ENCODE data around the gene SLC35F6. TPM values are rescaled to one million over a fixed set of nuclear protein-coding genes. Genes with fewer than 3 reads are reported as not detected.
A peak's percentile ranks its signal among the peaks of the same experiment; 100 is the strongest.

The SLC35F6 gene
- total and polyA plus RNA-seq, 9 of the 15 experiments (the other 6 are each of a cell fraction or from before 2014, with no cell fraction given), result 11.9 to 47.3 (median 22.5) TPM

DNA sequence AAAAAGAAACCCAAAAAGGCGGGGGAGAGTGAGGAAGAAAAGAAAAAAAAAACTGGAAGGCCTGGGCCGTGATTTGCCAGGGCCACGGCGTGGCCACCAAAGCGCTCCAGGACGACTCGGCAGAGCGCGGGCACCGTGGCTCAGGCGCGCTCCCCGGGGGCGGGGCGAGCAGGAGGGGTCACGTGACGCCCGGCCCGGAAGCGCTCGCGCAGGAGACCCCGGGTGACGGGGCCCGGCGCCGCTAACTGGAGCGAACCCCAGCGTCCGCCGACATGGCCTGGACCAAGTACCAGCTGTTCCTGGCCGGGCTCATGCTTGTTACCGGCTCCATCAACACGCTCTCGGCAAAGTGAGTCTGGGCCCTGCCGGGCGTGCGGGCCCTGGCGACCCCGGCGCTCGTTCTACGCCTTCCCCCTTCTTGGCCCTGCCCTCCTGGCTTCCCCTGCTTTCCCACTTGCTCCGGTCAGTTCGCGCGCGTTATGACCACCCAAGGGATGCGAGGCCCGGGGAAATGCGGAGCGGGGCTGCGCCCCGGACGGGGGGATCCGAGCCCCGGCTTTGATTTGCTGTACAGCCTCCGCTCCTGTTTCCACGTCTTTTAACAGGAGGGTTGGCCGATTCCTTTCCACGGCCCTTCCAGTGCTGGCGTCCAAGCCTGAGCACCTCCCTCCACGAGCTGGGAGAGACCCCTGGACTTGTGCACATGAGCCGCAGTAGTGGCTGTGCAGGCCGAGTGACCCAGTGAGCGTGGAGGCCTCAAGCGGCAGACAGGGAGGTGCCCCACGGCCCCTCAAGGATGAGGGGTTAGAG, at the start of gene SLC35F6 (continued):
- TF ChIP-seq SAP30 (IDR thresholded peaks at IDR 0.05; ENCODE audit: borderline replicate concordance, insufficient read depth, low read depth, low read length, poor library complexity, severe bottlenecking) (peak; percentile 93), TGIF2 (CRISPR knock-in tag; IDR thresholded peaks at IDR 0.05) (peak; percentile 78; the same call in 1 of the 2 replicates), KDM2B (CRISPR knock-in tag; IDR thresholded peaks at IDR 0.05) (0 out of 2 replicates have a peak, but pooled peaks have one; percentile 7), HNRNPUL1 (IDR thresholded peaks at IDR 0.05; ENCODE audit: low read length) (no peak), RBBP5 (IDR thresholded peaks at IDR 0.05; ENCODE audit: borderline replicate concordance, insufficient read depth, low read length, poor library complexity, severe bottlenecking) (peak; percentile 93), FIP1L1 (IDR thresholded peaks at IDR 0.05; ENCODE audit: low read depth, low read length, poor library complexity, severe bottlenecking) (peak; percentile 53), FOXJ2 (tag; IDR thresholded peaks at IDR 0.05) (peak; percentile 67), DMBX1 (CRISPR knock-in tag; IDR thresholded peaks at IDR 0.05; ENCODE audit: borderline replicate concordance) (peak; percentile 62; the same call in 1 of the 2 replicates), L3MBTL2 (IDR thresholded peaks at IDR 0.05) (peak; percentile 72), TEAD1 (CRISPR knock-in tag; IDR thresholded peaks at IDR 0.05) (no peak), BCOR (IDR thresholded peaks at IDR 0.05) (peak; percentile 3; the same call in 1 of the 2 replicates), FOSL1 (tag; conservative IDR thresholded peaks at IDR 0.05) (peak; percentile 20; the same call in 1 of the 2 replicates), BACH1 (tag; IDR thresholded peaks at IDR 0.05) (0 out of 2 replicates have a peak, but pooled peaks have one; percentile 6), CREM (IDR thresholded peaks at IDR 0.05; ENCODE audit: low read depth) (0 out of 2 replicates have a peak, but pooled peaks have one; percentile 28), CHD1 (IDR thresholded peaks at IDR 0.05; ENCODE audit: low read length) (peak; percentile 34)
- TF ChIP-seq, protein P1, sequence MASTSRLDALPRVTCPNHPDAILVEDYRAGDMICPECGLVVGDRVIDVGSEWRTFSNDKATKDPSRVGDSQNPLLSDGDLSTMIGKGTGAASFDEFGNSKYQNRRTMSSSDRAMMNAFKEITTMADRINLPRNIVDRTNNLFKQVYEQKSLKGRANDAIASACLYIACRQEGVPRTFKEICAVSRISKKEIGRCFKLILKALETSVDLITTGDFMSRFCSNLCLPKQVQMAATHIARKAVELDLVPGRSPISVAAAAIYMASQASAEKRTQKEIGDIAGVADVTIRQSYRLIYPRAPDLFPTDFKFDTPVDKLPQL (IDR thresholded peaks at IDR 0.05; ENCODE audit: extremely low read depth, insufficient read length), result no peak
- TF ChIP-seq, protein P2, sequence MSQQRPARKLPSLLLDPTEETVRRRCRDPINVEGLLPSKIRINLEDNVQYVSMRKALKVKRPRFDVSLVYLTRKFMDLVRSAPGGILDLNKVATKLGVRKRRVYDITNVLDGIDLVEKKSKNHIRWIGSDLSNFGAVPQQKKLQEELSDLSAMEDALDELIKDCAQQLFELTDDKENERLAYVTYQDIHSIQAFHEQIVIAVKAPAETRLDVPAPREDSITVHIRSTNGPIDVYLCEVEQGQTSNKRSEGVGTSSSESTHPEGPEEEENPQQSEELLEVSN (IDR thresholded peaks at IDR 0.05; ENCODE audit: borderline replicate concordance in 1 of 2, extremely low read depth in 1 of 2, insufficient read depth in 1 of 2, insufficient read length in 1 of 2, low read depth in 1 of 2, low read length in 1 of 2, poor library complexity in 1 of 2, severe bottlenecking in 1 of 2), result peak; percentile 65 to 90
- TF ChIP-seq, protein P3, sequence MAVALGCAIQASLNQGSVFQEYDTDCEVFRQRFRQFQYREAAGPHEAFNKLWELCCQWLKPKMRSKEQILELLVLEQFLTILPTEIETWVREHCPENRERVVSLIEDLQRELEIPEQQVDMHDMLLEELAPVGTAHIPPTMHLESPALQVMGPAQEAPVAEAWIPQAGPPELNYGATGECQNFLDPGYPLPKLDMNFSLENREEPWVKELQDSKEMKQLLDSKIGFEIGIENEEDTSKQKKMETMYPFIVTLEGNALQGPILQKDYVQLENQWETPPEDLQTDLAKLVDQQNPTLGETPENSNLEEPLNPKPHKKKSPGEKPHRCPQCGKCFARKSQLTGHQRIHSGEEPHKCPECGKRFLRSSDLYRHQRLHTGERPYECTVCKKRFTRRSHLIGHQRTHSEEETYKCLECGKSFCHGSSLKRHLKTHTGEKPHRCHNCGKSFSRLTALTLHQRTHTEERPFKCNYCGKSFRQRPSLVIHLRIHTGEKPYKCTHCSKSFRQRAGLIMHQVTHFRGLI (CRISPR knock-in tag; IDR thresholded peaks at IDR 0.05), result no peak

Measured in K562 (cell line).